GM19239 (cell line): ENCODE results near the gene LGR4.
A peak's percentile ranks its signal among the peaks of the same experiment; 100 is the strongest.
"Not testable (repeated sequence)": the region's sequence is repeated elsewhere in the genome, so short reads cannot be mapped to it uniquely, and the experiment has no call there.

ENCODE experiments used
- DNase-seq: peaks from one replicate; pipeline ENCODE4 v3.0.0; 2011; ENCODE audit warnings: low spot score; ENCODE audit not compliant: insufficient read length
- FAIRE-seq: peaks from 2 replicates; lab custom pipeline; 2011; peaks lifted over from hg19 to GRCh38; lab: Jason Lieb, UNC

The LGR4 gene

GRCh38 chr11:27321340-27321739 lies 151.2 kb downstream of the LGR4 start:
- not testable (repeated sequence) for FAIRE-seq

GRCh38 chr11:27319072-27319471 lies 153.5 kb downstream of the LGR4 start:
- no peak for FAIRE-seq

More at GRCh38 chr11:27321340-27321739, 151.2 kb downstream of the LGR4 start:
- DNase-seq, result not testable (repeated sequence)

GRCh38 chr11:27317751-27318150 lies 154.8 kb downstream of the LGR4 start:
- FAIRE-seq, result no peak
- no peak for DNase-seq

More at GRCh38 chr11:27319072-27319471, 153.5 kb downstream of the LGR4 start:
- peak; percentile 7 for DNase-seq
